HFFc6 (cell line): ENCODE data around the gene MUS81. TPM values are rescaled to one million over a fixed set of nuclear protein-coding genes. Genes with fewer than 3 reads are reported as not detected.

Source experiments
- DNase-seq: peaks from one replicate; pipeline ENCODE4 v3.0.0-alpha.2; 2018
- H3K27ac Mint-ChIP-seq: 2 replicates; pipeline ENCODE4 v1.8.0; 2020; ENCODE audit warnings: mild to moderate bottlenecking, mixed read lengths
- H3K27me3 Mint-ChIP-seq: 2 replicates; pipeline ENCODE4 v1.8.0; 2021; ENCODE audit warnings: mild to moderate bottlenecking, moderate library complexity, mixed read lengths; ENCODE audit not compliant: insufficient read depth
- H3K36me3 Mint-ChIP-seq: 2 replicates; pipeline ENCODE4 v1.8.0; 2021; ENCODE audit warnings: low read depth, mixed read lengths
- H3K4me1 Mint-ChIP-seq: 2 replicates; pipeline ENCODE4 v1.8.0; 2020; ENCODE audit warnings: low read depth, mixed read lengths
- H3K4me3 Mint-ChIP-seq: 2 replicates; pipeline ENCODE4 v1.8.0; 2020; ENCODE audit warnings: mild to moderate bottlenecking, moderate library complexity, mixed read lengths
- H3K9me3 Mint-ChIP-seq: 2 replicates; pipeline ENCODE4 v1.8.0; 2020; ENCODE audit warnings: mild to moderate bottlenecking, mixed read lengths
- CTCF ChIP-seq: fragments of 200-600 bp; sonication (generic); IDR thresholded peaks from 2 replicates; pipeline ENCODE4 v1.5.0; 2021; ENCODE audit warnings: antibody characterized with exemption, mild to moderate bottlenecking
- total RNA-seq, 6 experiments: library from RNA; stranded (reverse); fragmentation: NEBNext Ultra II Directional; extraction: Animal tissue kit (Norgen Biotek cat#: 25700); gene quantifications; 2 replicates in 1 of 6; 3 replicates in 5 of 6; pipeline ENCODE4 v1.2.3, GENCODE V29; 2021

Gene MUS81
- total RNA-seq, 6 experiments from 2014 or later = 38.4 to 47.9 (median 43.1) TPM

DNA sequence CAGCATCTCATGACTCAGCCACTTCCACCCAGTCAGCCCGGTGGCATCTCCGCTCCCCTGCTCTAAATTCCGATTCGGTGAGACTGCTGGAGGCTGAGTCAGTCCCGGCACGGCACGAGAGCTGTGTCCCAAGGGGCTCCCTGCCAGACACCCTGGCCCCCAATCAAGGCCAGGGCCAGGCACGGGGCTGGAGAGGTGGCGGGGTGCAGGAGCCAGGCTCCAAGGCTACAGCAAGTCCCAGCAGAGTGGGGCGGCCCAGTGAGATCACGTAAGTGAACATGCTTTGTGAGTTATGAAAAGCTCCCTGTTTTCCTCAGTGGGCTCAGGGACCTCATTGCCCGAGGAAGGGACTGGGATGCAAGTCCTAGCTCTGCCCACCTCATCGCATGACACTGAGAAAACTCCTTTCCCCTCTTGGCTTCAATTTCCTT, 55.6 kb downstream of the MUS81 start:
- H3K4me3 Mint-ChIP-seq = peak overlapping the region; percentile 94
- H3K4me1 Mint-ChIP-seq = peaks cover 61% of the 10 kb centered on the region
- H3K27ac Mint-ChIP-seq = peak overlapping the region; percentile 99

More for the DNA sequence above, 55.6 kb downstream of the MUS81 start:
- H3K27me3 Mint-ChIP-seq = peaks cover 2% of the 10 kb centered on the region; the same call in 1 of the 2 replicates
- H3K9me3 Mint-ChIP-seq = no peaks in the 10 kb centered on the region
- peaks cover 28% of the 10 kb centered on the region for H3K36me3 Mint-ChIP-seq
- TF ChIP-seq CTCF = no peak
- peak; percentile 99 for DNase-seq

Other genes starting within 250 kb of the MUS81 start
- 10 to 100 TPM; 42.1 to 51.1 (median 46.5) TPM for gene MAP3K11, start 246.2 kb upstream of the MUS81 start, total RNA-seq
- 10 to 100 TPM; 51.5 to 66.7 (median 57.3) TPM for gene PCNX3, start 244.7 kb upstream of the MUS81 start, total RNA-seq
- gene SIPA1, start 222.3 kb upstream of the MUS81 start, total RNA-seq = 10 to 100 TPM; 23.0 to 41.3 (median 38.3) TPM
- 10 to 100 TPM; 66.9 to 72.7 (median 69.5) TPM for gene RELA, start 197.5 kb upstream of the MUS81 start, total RNA-seq
- 10 to 100 TPM; 36.5 to 42.6 (median 38.9) TPM for gene KAT5, start 148.2 kb upstream of the MUS81 start, total RNA-seq
- gene RNASEH2C, start 139.6 kb upstream of the MUS81 start, total RNA-seq = 10 to 100 TPM; 54.0 to 85.6 (median 61.4) TPM
- 10 to 100 TPM in 2 of 6 experiments, 1 to 10 TPM in 4; 8.7 to 11.1 (median 9.5) TPM for gene AP5B1, start 79.5 kb upstream of the MUS81 start, total RNA-seq
- gene OVOL1, start 73.4 kb upstream of the MUS81 start, total RNA-seq = not detected
- gene SNX32, start 26.5 kb upstream of the MUS81 start, total RNA-seq = not detected
- 1,000 to 10,000 TPM; 2,002 to 2,288 (median 2,238) TPM for gene CFL1, start 2.3 kb upstream of the MUS81 start, total RNA-seq
- 100 to 1,000 TPM; 318 to 359 (median 329) TPM for gene EFEMP2, start 12.4 kb downstream of the MUS81 start, total RNA-seq
- gene CTSW, start 19.4 kb downstream of the MUS81 start, total RNA-seq = under 1 TPM in 4 of 6 experiments, not detected in 2; 0.11 to 0.22 (median 0.14) TPM
- gene FIBP, start 28.0 kb downstream of the MUS81 start, total RNA-seq = 100 to 1,000 TPM; 117 to 145 (median 135) TPM
- gene CCDC85B, start 30.2 kb downstream of the MUS81 start, total RNA-seq = 100 to 1,000 TPM in 2 of 6 experiments, 10 to 100 TPM in 4; 78.9 to 112 (median 87.7) TPM
- gene FOSL1, start 40.0 kb downstream of the MUS81 start, total RNA-seq = 100 to 1,000 TPM; 134 to 275 (median 234) TPM
- gene C11orf68, start 58.6 kb downstream of the MUS81 start, total RNA-seq = 10 to 100 TPM; 79.0 to 94.6 (median 85.0) TPM
- gene DRAP1, start 59.0 kb downstream of the MUS81 start, total RNA-seq = 100 to 1,000 TPM; 362 to 687 (median 615) TPM
- gene TSGA10IP, start 85.0 kb downstream of the MUS81 start, total RNA-seq = under 1 TPM in 1 of 6 experiments, not detected in 5; 0.23 TPM
- 10 to 100 TPM; 51.7 to 69.3 (median 61.0) TPM for gene SART1, start 101.3 kb downstream of the MUS81 start, total RNA-seq
- gene EIF1AD, start 141.7 kb downstream of the MUS81 start, total RNA-seq = 10 to 100 TPM; 28.6 to 36.8 (median 31.7) TPM
- gene BANF1, start 142.1 kb downstream of the MUS81 start, total RNA-seq = 100 to 1,000 TPM; 257 to 337 (median 300) TPM
- gene CST6, start 151.6 kb downstream of the MUS81 start, total RNA-seq = under 1 TPM in 2 of 6 experiments, not detected in 4; 0.33 to 0.83 TPM
- 1 to 10 TPM; 2.1 to 3.8 (median 2.7) TPM for gene CATSPER1, start 166.0 kb downstream of the MUS81 start, total RNA-seq
- gene GAL3ST3, start 188.7 kb downstream of the MUS81 start, total RNA-seq = under 1 TPM in 1 of 6 experiments, not detected in 5; 0.14 TPM
- gene SF3B2, start 191.9 kb downstream of the MUS81 start, total RNA-seq = 100 to 1,000 TPM; 199 to 240 (median 222) TPM
- gene PACS1, start 209.8 kb downstream of the MUS81 start, total RNA-seq = 100 to 1,000 TPM in 2 of 6 experiments, 10 to 100 TPM in 4; 82.8 to 114 (median 91.8) TPM